GM12892 (cell line): ENCODE data around the gene PPP1R12A.

Source experiments
- POLR2A ChIP-seq: IDR thresholded peaks from 2 replicates; pipeline ENCODE4 v1.6.1; 2011; ENCODE audit warnings: low read depth, low read length, control low read depth
- POLR2AphosphoS5 ChIP-seq: IDR thresholded peaks from 2 replicates; pipeline ENCODE4 v1.6.1; 2011; ENCODE audit warnings: low read depth, low read length, control low read depth

DNA sequence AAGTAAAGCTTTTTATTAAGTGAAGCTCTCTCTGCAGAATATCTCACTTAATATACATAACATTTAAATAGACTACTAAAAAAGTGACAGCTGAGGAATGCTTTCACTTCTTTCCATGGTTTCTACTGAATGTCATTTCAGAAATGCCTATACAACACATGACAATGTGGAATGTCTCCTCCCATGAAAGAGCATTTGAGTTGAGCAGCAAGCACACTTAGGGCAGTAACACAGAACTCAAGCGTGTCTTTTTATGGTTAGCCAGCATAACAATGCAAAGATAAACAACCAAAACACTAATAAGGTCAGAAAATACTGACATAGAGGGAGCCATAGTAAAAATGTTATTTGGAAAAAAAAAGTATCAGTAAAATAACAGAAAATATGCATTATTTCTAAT, 9.4 kb downstream of the PPP1R12A start:
- TF ChIP-seq POLR2AphosphoS5 (no peak), POLR2A (no peak)
